ENCODE results near the gene DEFB129.

The DEFB129 gene

GRCh38 chr20:271069-271468 is 44.0 kb downstream of the DEFB129 start:
- no peak for TF ChIP-seq CTCF (IDR thresholded peaks at IDR 0.05; ENCODE audit: poor library complexity, severe bottlenecking)
- Histone ChIP-seq H3K9me3 (ENCODE audit: severe bottlenecking) (no peaks in the 10 kb centered on the region), H3K27me3 (ENCODE audit: insufficient read depth, poor library complexity, severe bottlenecking) (no peaks in the 10 kb centered on the region), H3K36me3 (ENCODE audit: low read depth) (no peaks in the 10 kb centered on the region), H3K4me1 (ENCODE audit: insufficient read depth, poor library complexity, severe bottlenecking) (no peaks in the 10 kb centered on the region), H3K4me3 (ENCODE audit: severe bottlenecking) (no peak overlapping the region), H3K27ac (ENCODE audit: poor library complexity, severe bottlenecking) (no peak overlapping the region)
- ATAC-seq (ENCODE audit: low read depth) (no peak), DNase-seq (ENCODE audit: low spot score) (no peak)

- Histone ChIP-seq H3K4me3 (ENCODE audit: severe bottlenecking) (no peak overlapping the region), H3K9me3 (ENCODE audit: severe bottlenecking) (no peaks in the 10 kb centered on the region), H3K27ac (ENCODE audit: poor library complexity, severe bottlenecking) (no peak overlapping the region), H3K36me3 (ENCODE audit: low read depth) (no peaks in the 10 kb centered on the region), H3K27me3 (ENCODE audit: insufficient read depth, poor library complexity, severe bottlenecking) (no peaks in the 10 kb centered on the region), H3K4me1 (ENCODE audit: insufficient read depth, poor library complexity, severe bottlenecking) (no peaks in the 10 kb centered on the region)
- ATAC-seq (ENCODE audit: low read depth) (no peak), DNase-seq (ENCODE audit: low spot score) (no peak)
- TF ChIP-seq CTCF (IDR thresholded peaks at IDR 0.05; ENCODE audit: poor library complexity, severe bottlenecking): no peak
Observed at GRCh38 chr20:271528-271927, 44.5 kb downstream of the DEFB129 start.

GRCh38 chr20:272718-273117 is 45.7 kb downstream of the DEFB129 start:
- no peaks in the 10 kb centered on the region for H3K9me3 ChIP-seq (ENCODE audit: severe bottlenecking)
- ATAC-seq (ENCODE audit: low read depth): no peak
- H3K36me3 ChIP-seq (ENCODE audit: low read depth): no peaks in the 10 kb centered on the region
- no peak overlapping the region for H3K4me3 ChIP-seq (ENCODE audit: severe bottlenecking)
- no peak overlapping the region for H3K27ac ChIP-seq (ENCODE audit: poor library complexity, severe bottlenecking)
- DNase-seq (ENCODE audit: low spot score): no peak
- TF ChIP-seq CTCF (IDR thresholded peaks at IDR 0.05; ENCODE audit: poor library complexity, severe bottlenecking): no peak
- no peaks in the 10 kb centered on the region for H3K27me3 ChIP-seq (ENCODE audit: insufficient read depth, poor library complexity, severe bottlenecking)
- no peaks in the 10 kb centered on the region for H3K4me1 ChIP-seq (ENCODE audit: insufficient read depth, poor library complexity, severe bottlenecking)

GRCh38 chr20:273884-274283 is 46.8 kb downstream of the DEFB129 start:
- Histone ChIP-seq H3K4me3 (ENCODE audit: severe bottlenecking) (no peak overlapping the region), H3K9me3 (ENCODE audit: severe bottlenecking) (no peaks in the 10 kb centered on the region), H3K27ac (ENCODE audit: poor library complexity, severe bottlenecking) (no peak overlapping the region), H3K36me3 (ENCODE audit: low read depth) (no peaks in the 10 kb centered on the region), H3K4me1 (ENCODE audit: insufficient read depth, poor library complexity, severe bottlenecking) (no peaks in the 10 kb centered on the region), H3K27me3 (ENCODE audit: insufficient read depth, poor library complexity, severe bottlenecking) (no peaks in the 10 kb centered on the region)
- no peak for TF ChIP-seq CTCF (IDR thresholded peaks at IDR 0.05; ENCODE audit: poor library complexity, severe bottlenecking)
- no peak for DNase-seq (ENCODE audit: low spot score)
- no peak for ATAC-seq (ENCODE audit: low read depth)

- Histone ChIP-seq H3K36me3 (ENCODE audit: low read depth) (no peaks in the 10 kb centered on the region), H3K9me3 (ENCODE audit: severe bottlenecking) (no peaks in the 10 kb centered on the region), H3K27ac (ENCODE audit: poor library complexity, severe bottlenecking) (no peak overlapping the region), H3K4me3 (ENCODE audit: severe bottlenecking) (no peak overlapping the region), H3K4me1 (ENCODE audit: insufficient read depth, poor library complexity, severe bottlenecking) (no peaks in the 10 kb centered on the region), H3K27me3 (ENCODE audit: insufficient read depth, poor library complexity, severe bottlenecking) (no peaks in the 10 kb centered on the region)
- no peak for TF ChIP-seq CTCF (IDR thresholded peaks at IDR 0.05; ENCODE audit: poor library complexity, severe bottlenecking)
- ATAC-seq (ENCODE audit: low read depth) (no peak), DNase-seq (ENCODE audit: low spot score) (no peak)
Observed at GRCh38 chr20:275791-276190, 48.7 kb downstream of the DEFB129 start.

Data from RWPE2 (cell line).